Measurements from ENCODE around the gene MYL3. TPM values are rescaled to one million over a fixed set of nuclear protein-coding genes. Genes with fewer than 3 reads are reported as not detected.
"Not testable (repeated sequence)": the region's sequence is repeated elsewhere in the genome, so short reads cannot be mapped to it uniquely, and the experiment has no call there.

Gene MYL3
- polyA plus RNA-seq, 1 of the 3 experiments (the other 2 are of a cell fraction), result not detected

GRCh38 chr3:46825450-46825849 lies 37.8 kb downstream of the MYL3 start:
- H3K36me3 ChIP-seq (replicated peaks in 1 of 2; ENCODE audit: control insufficient read depth in 1 of 2, insufficient read depth in 2 of 2, low read length in 1 of 2), result no peaks in the 10 kb centered on the region
- no peaks in the 10 kb centered on the region for H3K4me1 ChIP-seq (ENCODE audit: control insufficient read depth in 1 of 2, insufficient read depth in 2 of 2, low read depth in 1 of 2, low read length in 1 of 2)
- no peak overlapping the region for H3K9ac ChIP-seq
- H3K27me3 ChIP-seq (ENCODE audit: insufficient read depth), result no peaks in the 10 kb centered on the region
- no peak overlapping the region for H3K4me2 ChIP-seq
- TF ChIP-seq GATA2 (CRISPR knock-in tag; IDR thresholded peaks at IDR 0.05) (no peak), MAX (IDR thresholded peaks at IDR 0.05; ENCODE audit: low read depth) (no peak), YY1 (IDR thresholded peaks at IDR 0.05; ENCODE audit: low read depth) (no peak), RFX5 (IDR thresholded peaks at IDR 0.05; ENCODE audit: low read length) (no peak)
- H3K9me2 ChIP-seq, result no peaks in the 10 kb centered on the region
- WGBS (ENCODE audit: low lambda C conversion rate), result 62% methylated on average over 2 of the region's 2 CpGs
- no peak overlapping the region for H2AFZ ChIP-seq (ENCODE audit: low read depth)
- no peak overlapping the region for H3K27ac ChIP-seq (ENCODE audit: low read depth in 2 of 2, low read length in 1 of 2)
- ChIA-PET CTCF (no interaction called here), POLR2A (no interaction called here)
- H3K9me3 ChIP-seq, result no peaks in the 10 kb centered on the region
- DNase-seq, result no peak
- no peaks in the 10 kb centered on the region for H4K20me1 ChIP-seq (ENCODE audit: insufficient read depth)
- no peak overlapping the region for H3K4me3 ChIP-seq (ENCODE audit: low read depth in 2 of 2, low read length in 1 of 2)
- no peaks in the 10 kb centered on the region for H3F3A ChIP-seq (replicated peaks; ENCODE audit: insufficient read depth)
- no peaks in the 10 kb centered on the region for H3K79me2 ChIP-seq (ENCODE audit: insufficient read depth)

- Histone ChIP-seq H3K4me3 (ENCODE audit: low read depth in 2 of 2, low read length in 1 of 2) (no peak overlapping the region), H3K9me2 (no peaks in the 10 kb centered on the region), H3K4me1 (ENCODE audit: control insufficient read depth in 1 of 2, insufficient read depth in 2 of 2, low read depth in 1 of 2, low read length in 1 of 2) (no peaks in the 10 kb centered on the region), H3K9me3 (no peaks in the 10 kb centered on the region), H3K9ac (no peak overlapping the region), H4K20me1 (ENCODE audit: insufficient read depth) (no peaks in the 10 kb centered on the region), H3K36me3 (replicated peaks in 1 of 2; ENCODE audit: control insufficient read depth in 1 of 2, insufficient read depth in 2 of 2, low read length in 1 of 2) (no peaks in the 10 kb centered on the region), H3K79me2 (ENCODE audit: insufficient read depth) (no peaks in the 10 kb centered on the region), H3F3A (replicated peaks; ENCODE audit: insufficient read depth) (no peaks in the 10 kb centered on the region), H2AFZ (ENCODE audit: low read depth) (no peak overlapping the region), H3K27ac (ENCODE audit: low read depth in 2 of 2, low read length in 1 of 2) (no peak overlapping the region), H3K27me3 (ENCODE audit: insufficient read depth) (no peaks in the 10 kb centered on the region), H3K4me2 (no peak overlapping the region)
- no peak for DNase-seq
- TF ChIP-seq MEF2A (IDR thresholded peaks at IDR 0.05; ENCODE audit: borderline replicate concordance, low read depth) (no peak), TAF1 (IDR thresholded peaks at IDR 0.05; ENCODE audit: borderline replicate concordance, low read depth, low read length) (no peak), JUND (IDR thresholded peaks at IDR 0.05) (no peak), TCF12 (IDR thresholded peaks at IDR 0.05) (no peak), POLR2AphosphoS5 (IDR thresholded peaks at IDR 0.05; ENCODE audit: low read depth, low read length) (no peak), SMC3 (IDR thresholded peaks at IDR 0.05; ENCODE audit: low read depth, low read length) (no peak), CHD2 (IDR thresholded peaks at IDR 0.05; ENCODE audit: low read length, partially characterized antibody) (no peak), MAX (IDR thresholded peaks at IDR 0.05; ENCODE audit: low read depth) (no peak), USF1 (IDR thresholded peaks at IDR 0.05; ENCODE audit: borderline replicate concordance, low read depth) (no peak), ZBTB33 (IDR thresholded peaks at IDR 0.05; ENCODE audit: borderline replicate concordance, low read depth) (no peak), MXI1 (IDR thresholded peaks at IDR 0.05; ENCODE audit: low read depth, low read length) (no peak), SIN3A (IDR thresholded peaks at IDR 0.05; ENCODE audit: borderline replicate concordance, low read depth, low read length) (no peak), RFX5 (IDR thresholded peaks at IDR 0.05; ENCODE audit: low read length) (no peak)
- POLR2A ChIA-PET, result no interaction called here
- CTCF ChIA-PET, result interaction anchor here (1.1 kb wide), 1 partner anchor 336 kb away, joined by 5 read pairs; no protein-coding TSS in a partner anchor
- 9% methylated on average over 2 of the region's 2 CpGs for WGBS (ENCODE audit: low lambda C conversion rate)
These were observed 38.9 kb downstream of the MYL3 start for GRCh38 chr3:46824211-46824970.

- H3K27ac ChIP-seq (ENCODE audit: low read depth in 2 of 2, low read length in 1 of 2); CTCF ChIA-PET; H3K9me3 ChIP-seq; H4K20me1 ChIP-seq (ENCODE audit: insufficient read depth); H2AFZ ChIP-seq (ENCODE audit: low read depth); H3K4me2 ChIP-seq; H3F3A ChIP-seq (replicated peaks; ENCODE audit: insufficient read depth); H3K27me3 ChIP-seq (ENCODE audit: insufficient read depth); H3K79me2 ChIP-seq (ENCODE audit: insufficient read depth); H3K9ac ChIP-seq; H3K4me1 ChIP-seq (ENCODE audit: control insufficient read depth in 1 of 2, insufficient read depth in 2 of 2, low read depth in 1 of 2, low read length in 1 of 2); POLR2A ChIA-PET; DNase-seq; H3K4me3 ChIP-seq (ENCODE audit: low read depth in 2 of 2, low read length in 1 of 2); H3K36me3 ChIP-seq (replicated peaks in 1 of 2; ENCODE audit: control insufficient read depth in 1 of 2, insufficient read depth in 2 of 2, low read length in 1 of 2); H3K9me2 ChIP-seq: not testable (repeated sequence)
These were observed 39.9 kb downstream of the MYL3 start for GRCh38 chr3:46823314-46823713.

Measured in SK-N-SH (cell line).